ENCODE results near the gene TNNC1. TPM values are rescaled to one million over a fixed set of nuclear protein-coding genes. Genes with fewer than 3 reads are reported as not detected.

Gene TNNC1
- total RNA-seq, 1 donor from 2014 or later, result 0.67 TPM

- peaks cover 15% of the 10 kb centered on the region for H3K27me3 Mint-ChIP-seq (ENCODE audit: unreplicated experiment)
- H3K36me3 Mint-ChIP-seq (ENCODE audit: low read depth, unreplicated experiment), result peaks cover 64% of the 10 kb centered on the region
- peak overlapping the region; percentile 68 for H3K4me3 Mint-ChIP-seq (ENCODE audit: unreplicated experiment)
- peak overlapping the region; percentile 43 for H3K27ac Mint-ChIP-seq (ENCODE audit: unreplicated experiment)
- no peaks in the 10 kb centered on the region for H3K9me3 Mint-ChIP-seq (ENCODE audit: unreplicated experiment)
- no peak for DNase-seq (ENCODE audit: low spot score)
- peaks cover 29% of the 10 kb centered on the region for H3K4me1 Mint-ChIP-seq (ENCODE audit: unreplicated experiment)
- no peak for TF ChIP-seq CTCF (IDR thresholded peaks at IDR 0.05; ENCODE audit: unreplicated experiment)
These were observed 27.2 kb upstream of the TNNC1 start for GRCh38 chr3:52480768-52481715.

- no peak overlapping the region for H3K27ac Mint-ChIP-seq (ENCODE audit: unreplicated experiment)
- no peak for TF ChIP-seq CTCF (IDR thresholded peaks at IDR 0.05; ENCODE audit: unreplicated experiment)
- H3K36me3 Mint-ChIP-seq (ENCODE audit: low read depth, unreplicated experiment), result peaks cover 60% of the 10 kb centered on the region
- no peak overlapping the region for H3K4me3 Mint-ChIP-seq (ENCODE audit: unreplicated experiment)
- H3K4me1 Mint-ChIP-seq (ENCODE audit: unreplicated experiment), result peaks cover 29% of the 10 kb centered on the region
- no peaks in the 10 kb centered on the region for H3K9me3 Mint-ChIP-seq (ENCODE audit: unreplicated experiment)
- H3K27me3 Mint-ChIP-seq (ENCODE audit: unreplicated experiment), result peaks cover 15% of the 10 kb centered on the region
- DNase-seq (ENCODE audit: low spot score), result no peak
These were observed 26.2 kb upstream of the TNNC1 start for GRCh38 chr3:52479877-52480575.

- Mint-ChIP-seq H3K27ac (ENCODE audit: unreplicated experiment) (no peak overlapping the region), H3K27me3 (ENCODE audit: unreplicated experiment) (peaks cover 15% of the 10 kb centered on the region), H3K36me3 (ENCODE audit: low read depth, unreplicated experiment) (peaks cover 57% of the 10 kb centered on the region), H3K4me1 (ENCODE audit: unreplicated experiment) (peaks cover 29% of the 10 kb centered on the region), H3K4me3 (ENCODE audit: unreplicated experiment) (peak overlapping the region; percentile 67), H3K9me3 (ENCODE audit: unreplicated experiment) (no peaks in the 10 kb centered on the region)
- no peak for DNase-seq (ENCODE audit: low spot score)
- no peak for TF ChIP-seq CTCF (IDR thresholded peaks at IDR 0.05; ENCODE audit: unreplicated experiment)
These were observed 25.4 kb upstream of the TNNC1 start for GRCh38 chr3:52479037-52479876.

- DNase-seq (ENCODE audit: low spot score), result no peak
These were observed 23.9 kb upstream of the TNNC1 start for GRCh38 chr3:52477796-52478095.

More at GRCh38 chr3:52477796-52478095, 23.9 kb upstream of the TNNC1 start:
- TF ChIP-seq CTCF (IDR thresholded peaks at IDR 0.05; ENCODE audit: unreplicated experiment), result no peak
- peaks cover 17% of the 10 kb centered on the region for H3K4me1 Mint-ChIP-seq (ENCODE audit: unreplicated experiment)
- H3K27me3 Mint-ChIP-seq (ENCODE audit: unreplicated experiment), result peaks cover 12% of the 10 kb centered on the region
- no peaks in the 10 kb centered on the region for H3K9me3 Mint-ChIP-seq (ENCODE audit: unreplicated experiment)
- H3K36me3 Mint-ChIP-seq (ENCODE audit: low read depth, unreplicated experiment), result peaks cover 62% of the 10 kb centered on the region
- H3K4me3 Mint-ChIP-seq (ENCODE audit: unreplicated experiment), result peak overlapping the region; percentile 47
- H3K27ac Mint-ChIP-seq (ENCODE audit: unreplicated experiment), result no peak overlapping the region
